GM19328 (cell line): ENCODE data around the gene BARHL2.

Experiments used
- ATAC-seq: cut with Tn5 transposase; IDR thresholded peaks from one replicate; pipeline ENCODE4 v1.9.1; 2021; ENCODE audit warnings: mild to moderate bottlenecking, moderate library complexity; ENCODE audit not compliant: unreplicated experiment

Gene BARHL2

GRCh38 chr1:90724926-90725656, 8.0 kb upstream of the BARHL2 start:
- no peak for ATAC-seq

DNA sequence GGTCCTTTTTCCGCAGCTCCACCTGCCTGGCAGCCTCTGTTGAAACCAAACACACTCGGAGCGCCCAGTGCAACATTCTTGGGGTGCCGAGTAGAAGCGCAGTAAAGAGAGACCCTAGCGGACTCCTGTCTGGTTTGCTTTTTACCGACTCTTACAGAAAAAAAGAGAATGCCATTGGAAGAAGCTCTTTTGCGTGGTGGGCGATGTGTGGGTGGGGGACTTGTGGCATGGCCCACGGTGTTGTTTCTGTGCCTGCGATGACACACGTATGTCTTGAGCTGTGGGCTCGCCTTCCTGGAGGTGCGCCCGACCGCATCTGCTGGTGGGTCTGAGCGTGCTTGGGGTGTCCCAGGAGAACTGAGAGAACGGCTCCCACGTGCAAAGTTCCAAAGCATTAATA, 7.3 kb upstream of the BARHL2 start:
- no peak for ATAC-seq

- ATAC-seq: no peak
Measured at GRCh38 chr1:90723590-90724108, 6.5 kb upstream of the BARHL2 start.

- no peak for ATAC-seq
Measured at GRCh38 chr1:90722874-90723589, 5.9 kb upstream of the BARHL2 start.

GRCh38 chr1:90721210-90722194, 4.4 kb upstream of the BARHL2 start:
- ATAC-seq: no peak

DNA sequence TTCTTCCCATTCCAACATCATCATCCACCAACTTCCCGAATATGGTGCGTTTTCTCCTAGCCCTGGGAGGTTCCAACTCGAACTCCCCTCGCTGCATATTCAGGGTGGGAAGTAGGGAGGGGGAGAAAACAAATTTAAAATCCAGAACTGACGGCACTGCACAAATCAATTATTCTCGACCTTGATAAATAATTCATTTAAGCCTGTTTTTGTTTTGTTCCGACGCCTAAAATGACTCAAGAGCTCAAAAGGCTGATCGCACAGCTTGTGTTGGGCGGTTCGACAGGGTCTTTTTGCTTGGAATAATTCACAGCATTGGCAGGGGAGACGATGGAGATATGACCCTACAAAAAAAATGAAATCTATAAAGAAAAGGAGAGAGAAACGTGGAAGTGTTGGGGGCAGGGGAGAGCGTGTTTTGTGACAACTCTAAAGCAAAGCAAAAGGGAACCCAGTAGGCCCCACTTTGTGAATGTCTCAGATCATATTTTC, 3.1 kb upstream of the BARHL2 start:
- no peak for ATAC-seq

DNA sequence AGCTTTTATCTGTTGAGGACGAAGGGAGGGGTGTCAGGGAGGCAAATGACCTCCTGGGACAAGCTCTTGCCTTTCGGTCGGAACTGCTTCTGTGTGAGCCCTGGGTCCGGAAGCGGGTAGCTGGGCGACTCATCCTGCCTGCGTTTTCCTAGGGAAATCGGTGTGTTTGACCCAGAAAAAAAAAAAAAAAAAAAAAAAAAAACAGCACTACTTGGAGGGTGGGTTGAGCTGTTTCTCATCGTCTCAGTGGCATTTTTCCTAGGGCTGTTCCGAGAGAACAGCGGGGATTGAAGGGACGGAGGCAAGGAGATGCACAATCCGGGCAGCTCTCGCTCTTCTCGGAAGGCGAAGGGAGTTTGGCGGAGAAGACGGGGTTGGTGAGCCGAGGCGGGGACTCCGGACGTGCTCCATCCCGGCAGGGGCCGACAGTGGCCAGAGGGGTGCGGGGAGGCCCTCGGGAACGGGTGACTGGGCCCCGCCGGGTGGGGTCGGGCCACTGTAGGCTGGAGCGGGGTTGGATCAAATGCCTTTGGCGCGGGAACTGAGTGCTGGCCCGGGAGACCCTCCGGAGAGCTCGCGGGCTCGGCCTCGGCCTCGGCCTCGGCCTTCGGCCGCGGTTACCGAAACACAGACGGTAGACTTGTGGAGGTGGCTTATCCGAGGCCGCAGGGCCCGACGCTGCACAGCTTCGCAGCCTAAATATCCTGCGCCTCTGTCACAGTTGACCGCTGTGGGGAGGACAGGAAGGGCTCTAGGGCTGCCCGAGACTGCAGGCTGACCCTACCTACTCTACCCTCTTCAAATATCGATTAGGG, 2.4 kb upstream of the BARHL2 start:
- no peak for ATAC-seq

DNA sequence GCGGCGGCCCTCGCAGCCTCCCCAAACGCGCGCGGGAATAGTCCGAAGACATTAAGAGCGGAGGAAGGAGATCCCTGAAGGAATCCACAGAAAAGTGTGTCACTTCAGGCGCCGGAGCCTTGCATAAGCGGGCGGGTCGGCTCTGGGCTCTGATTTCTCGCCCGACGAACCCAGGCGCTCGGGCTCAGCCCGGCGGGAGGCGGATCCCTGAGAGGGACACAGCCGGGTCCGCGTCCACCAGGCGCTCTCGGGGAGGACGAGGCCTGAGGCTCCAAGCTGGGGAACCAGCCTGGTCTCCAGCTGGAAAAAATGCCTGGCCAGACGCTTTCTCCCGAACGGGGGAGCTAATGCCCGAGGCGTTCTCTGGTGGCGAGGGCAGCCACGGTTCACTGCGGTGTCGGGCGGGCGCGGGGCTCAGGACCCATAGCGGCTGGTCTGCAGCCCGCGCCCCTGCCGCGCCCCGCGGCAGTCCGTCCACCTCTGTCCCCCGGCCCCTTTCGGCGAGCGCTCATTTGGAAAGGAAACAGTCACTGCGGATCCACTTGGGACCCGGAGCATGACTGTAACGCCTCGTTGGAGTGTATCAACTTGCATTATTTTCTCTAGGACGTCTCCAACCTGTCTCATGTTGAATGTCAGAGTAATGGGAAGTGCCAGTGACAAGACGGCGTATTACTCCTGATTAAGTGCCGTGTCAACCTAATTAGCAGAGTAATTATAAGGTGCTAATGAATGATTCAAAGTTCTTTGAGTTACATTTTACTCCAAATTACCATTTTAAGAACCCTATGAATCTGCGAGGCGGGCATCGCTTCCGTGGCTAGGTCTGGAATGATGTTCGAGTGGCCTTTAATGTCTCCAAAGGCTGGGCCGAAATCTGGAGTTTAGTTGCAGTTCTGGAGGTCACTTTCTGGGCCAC, 1.6 kb upstream of the BARHL2 start:
- ATAC-seq: no peak

GRCh38 chr1:90717665-90718410, 736 bp upstream of the BARHL2 start:
- no peak for ATAC-seq

DNA sequence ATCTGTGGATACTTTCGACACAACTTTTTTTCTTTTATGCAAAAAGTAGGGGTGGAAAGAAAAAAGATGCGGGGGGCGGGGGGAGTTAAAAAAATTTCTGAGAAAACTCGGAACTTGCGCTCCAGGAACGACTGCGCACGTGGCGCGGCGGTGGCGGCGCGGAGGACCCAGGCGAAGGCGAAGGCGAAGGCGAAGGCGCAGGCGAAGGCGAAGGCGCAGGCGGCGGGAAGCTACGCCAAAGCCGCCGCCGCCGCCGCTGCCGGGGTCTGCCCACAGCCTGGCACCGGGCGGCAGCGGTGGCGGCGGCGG, 208 bp upstream of the BARHL2 start:
- no peak for ATAC-seq

DNA sequence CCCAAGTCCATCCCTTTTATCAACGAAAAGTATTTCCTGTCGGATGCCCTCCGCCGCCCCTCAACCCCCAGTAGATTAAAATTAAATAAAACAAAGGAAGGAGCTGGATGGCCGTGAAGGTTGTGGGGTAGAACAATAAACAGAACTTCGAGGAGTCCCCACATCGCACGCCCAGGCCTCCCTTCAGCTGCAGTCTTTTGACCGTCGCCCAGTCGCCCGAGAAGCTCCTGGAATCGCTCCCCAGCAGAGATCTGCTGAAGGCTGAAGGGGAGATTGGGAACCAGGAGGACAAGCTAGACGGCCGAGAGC, 905 bp downstream of the BARHL2 start:
- no peak for ATAC-seq

DNA sequence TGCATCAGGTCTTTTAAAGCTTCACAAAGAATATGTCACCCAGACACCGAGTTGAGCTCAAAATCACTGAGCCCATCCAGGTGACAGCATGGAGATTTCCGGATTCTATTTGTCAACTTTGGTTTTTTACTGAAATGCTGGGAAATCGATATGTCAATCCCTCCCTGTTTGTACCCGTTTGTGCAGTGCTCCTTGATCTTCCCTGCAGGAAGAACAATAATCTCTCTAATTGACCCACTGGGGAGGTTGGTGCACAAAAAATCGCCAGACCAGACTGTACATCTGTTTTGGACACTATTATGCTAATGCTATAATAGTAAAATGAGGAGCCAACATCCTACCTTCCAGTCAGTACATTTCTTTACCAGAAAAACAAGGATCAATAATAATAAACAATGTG, 1.8 kb downstream of the BARHL2 start:
- no peak for ATAC-seq

DNA sequence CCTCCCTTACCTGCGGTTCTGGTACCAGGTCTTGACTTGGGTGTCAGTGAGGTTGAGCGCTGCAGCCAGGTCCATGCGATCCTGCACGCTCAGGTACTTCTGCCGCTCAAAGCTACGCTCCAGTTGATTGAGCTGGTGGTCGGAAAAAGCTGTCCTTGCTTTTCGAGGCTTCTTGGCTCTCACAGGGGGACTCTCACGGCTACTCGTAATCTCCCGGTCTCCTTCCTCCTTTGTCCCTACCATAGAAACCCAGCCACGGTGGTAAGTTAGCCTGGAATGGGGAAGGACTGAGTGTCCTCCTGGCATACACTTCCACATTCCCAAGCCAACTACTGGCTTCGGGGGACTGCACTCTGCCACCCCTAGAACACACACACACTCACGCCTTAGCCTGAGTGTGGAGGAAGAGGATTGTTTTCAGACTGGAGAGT, 2.6 kb downstream of the BARHL2 start:
- ATAC-seq: no peak

GRCh38 chr1:90713741-90714509, 3.2 kb downstream of the BARHL2 start:
- no peak for ATAC-seq

DNA sequence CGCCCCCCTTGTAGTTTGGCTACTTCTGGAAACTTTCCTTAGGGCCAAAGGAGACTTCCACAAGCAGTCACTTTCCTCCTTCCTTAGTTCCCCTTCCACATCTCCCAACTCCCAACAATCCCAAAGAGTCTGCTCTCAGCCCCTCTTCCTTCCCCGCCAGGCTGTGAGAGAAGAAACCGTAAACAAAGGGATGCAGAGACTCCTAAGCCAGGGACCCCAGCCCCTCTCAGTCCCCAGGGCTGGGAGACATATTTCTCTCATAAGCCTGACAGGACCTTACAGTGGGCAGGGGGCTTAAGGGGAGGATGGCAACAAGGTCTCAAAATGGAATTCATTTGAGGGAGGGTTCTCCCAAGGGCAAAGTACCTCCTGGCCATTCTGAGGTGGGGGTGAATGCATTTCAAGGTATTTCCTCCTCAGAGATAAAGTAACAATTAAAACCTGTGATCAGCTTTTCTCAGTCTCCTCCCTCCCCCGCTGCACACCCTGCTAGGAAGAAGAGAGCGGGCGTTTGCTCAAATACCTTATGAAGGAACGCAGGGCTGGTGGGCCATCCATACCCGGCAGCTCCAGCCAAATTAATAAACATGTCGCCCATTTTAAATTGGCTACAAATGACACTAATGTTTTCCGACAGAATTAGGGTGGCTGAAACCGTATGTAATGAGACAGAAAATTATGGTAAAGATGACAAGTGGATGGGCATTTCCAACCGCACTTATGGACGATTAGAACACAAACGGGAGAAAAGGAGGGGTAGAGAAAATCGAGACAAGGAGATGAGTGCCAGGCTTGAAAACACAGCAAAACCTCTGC, 4.0 kb downstream of the BARHL2 start:
- no peak for ATAC-seq

DNA sequence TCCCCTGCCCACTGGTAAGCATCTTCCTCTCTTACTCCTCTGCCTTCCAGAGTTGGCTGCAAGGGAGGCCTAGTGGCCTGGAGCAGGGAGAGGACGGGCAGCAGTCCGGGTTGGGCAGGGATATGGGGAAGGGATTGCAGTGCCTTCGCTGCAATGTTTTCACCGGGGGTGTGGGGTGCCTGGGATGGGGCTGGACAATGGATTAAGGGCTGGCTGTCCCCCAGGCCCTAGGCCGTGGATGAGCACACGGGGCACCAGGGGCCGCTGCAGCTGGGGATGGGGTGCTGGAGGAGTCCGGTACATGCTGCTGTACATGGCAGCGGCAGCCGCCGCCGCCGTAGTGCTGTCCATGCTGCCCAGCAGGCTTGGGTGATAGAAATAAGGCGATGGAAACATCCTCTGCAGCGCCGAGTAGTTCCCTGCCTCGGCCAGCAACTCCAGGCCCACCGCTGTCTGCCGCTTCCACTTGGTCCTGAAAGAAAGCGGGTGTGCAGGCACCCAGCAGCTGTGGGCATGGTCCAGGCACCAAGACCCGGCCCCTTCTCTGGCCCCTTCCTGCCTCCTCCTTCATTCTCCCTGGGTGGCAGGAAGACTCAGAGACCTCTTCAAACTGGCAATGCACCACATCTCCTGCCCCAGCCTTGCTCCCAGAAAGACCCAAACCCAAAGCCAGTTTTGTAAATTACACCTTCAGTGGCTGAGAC, 4.8 kb downstream of the BARHL2 start:
- ATAC-seq: no peak

- no peak for ATAC-seq
Measured at GRCh38 chr1:90711696-90712095, 5.4 kb downstream of the BARHL2 start.
